A549 (cell line): ENCODE data around the gene KIT. TPM values are rescaled to one million over a fixed set of nuclear protein-coding genes. Genes with fewer than 3 reads are reported as not detected.

Experiments
- ATAC-seq, 2 experiments: fragments of 200-7000 bp in 1 of 2; fragments of >200 bp in 1 of 2; cut with Nextera tagmentation in 1 of 2; cut with Tn5 transposase in 1 of 2; 3 replicates each; pipeline versions ENCODE4 v1.8.0 to v1.9.1; 2018 to 2020; ENCODE audit warnings: mild to moderate bottlenecking in 1 of 2, moderate library complexity in 1 of 2
- CTCF ChIA-PET: fragments of 300-600 bp; sonication (Branson Sonifier 250); formaldehyde crosslinking; extraction: SDS; loops from one replicate; lab custom pipeline; 2021; ENCODE audit warnings: antibody characterized with exemption, inconsistent platforms; lab: Yijun Ruan, JAX
- POLR2A ChIA-PET: fragments of 350-600 bp; formaldehyde crosslinking; extraction: SDS; loops from one replicate; lab custom pipeline; 2021; ENCODE audit warnings: antibody characterized with exemption, inconsistent platforms; lab: Yijun Ruan, JAX
- DNase-seq, 2 experiments: peaks; one replicate each; pipeline versions ENCODE4 v3.0.0 to v3.0.0-alpha.2; 2011 to 2016; ENCODE audit warnings: low read depth in 1 of 2, low spot score in 1 of 2
- FAIRE-seq: peaks from 2 replicates; lab custom pipeline; 2011; peaks lifted over from hg19 to GRCh38; lab: Jason Lieb, UNC
- H3K27ac ChIP-seq, 2 experiments: fragments of >200 bp; sonication (Bioruptor Twin); formaldehyde crosslinking; 3 replicates each; pipeline ENCODE4 v1.5.1; 2016 to 2017
- H3K4me1 ChIP-seq: fragments of >200 bp; sonication (Bioruptor Twin); formaldehyde crosslinking; 3 replicates; pipeline ENCODE4 v1.6.1; 2016
- H3K4me2 ChIP-seq: fragments of >200 bp; sonication (Bioruptor Twin); formaldehyde crosslinking; 3 replicates; pipeline ENCODE4 v1.6.1; 2016
- H3K4me3 ChIP-seq: fragments of >200 bp; sonication (Bioruptor Twin); formaldehyde crosslinking; 3 replicates; pipeline ENCODE4 v1.5.1; 2016
- H3K9me3 ChIP-seq: fragments of >200 bp; sonication (Bioruptor Twin); formaldehyde crosslinking; 3 replicates; pipeline ENCODE4 v1.6.1; 2016
- CBX8 ChIP-seq: fragments of 200-600 bp; sonication (generic); IDR thresholded peaks from 2 replicates; pipeline ENCODE4 v1.6.1; 2016
- CHD4 ChIP-seq: fragments of 200-600 bp; sonication (generic); IDR thresholded peaks from 2 replicates; pipeline ENCODE4 v1.6.1; 2016; ENCODE audit warnings: antibody characterized with exemption, mild to moderate bottlenecking, borderline replicate concordance
- FOSB ChIP-seq: fragments of 250-450 bp; sonication (Bioruptor Pico); IDR thresholded peaks from 2 replicates; pipeline ENCODE4 v1.5.0; 2020; ENCODE audit warnings: mild to moderate bottlenecking, moderate library complexity
- FOSL2 ChIP-seq, 2 experiments: fragments of 450-650 bp in 1 of 2; fragments of >200 bp in 1 of 2; sonication (Bioruptor Twin) in 1 of 2; formaldehyde crosslinking; IDR thresholded peaks; 2 replicates each; pipeline versions ENCODE4 v1.5.0 to v1.6.1; 2016 to 2020; ENCODE audit warnings: mild to moderate bottlenecking in 1 of 2, moderate library complexity in 1 of 2
- FOXS1 ChIP-seq: fragments of 250-450 bp; sonication (Bioruptor Pico); IDR thresholded peaks from 2 replicates; pipeline ENCODE4 v1.5.0; 2020; ENCODE audit warnings: mild to moderate bottlenecking, moderate library complexity
- HOXA7 ChIP-seq: fragments of 250-450 bp; sonication (Bioruptor Pico); IDR thresholded peaks from 2 replicates; pipeline ENCODE4 v1.5.0; 2020; ENCODE audit warnings: mild to moderate bottlenecking, moderate library complexity
- HOXB5 ChIP-seq: fragments of 250-450 bp; sonication (Bioruptor Pico); IDR thresholded peaks from 2 replicates; pipeline ENCODE4 v1.5.0; 2020; ENCODE audit warnings: mild to moderate bottlenecking, moderate library complexity
- JUNB ChIP-seq: fragments of >200 bp; sonication (Bioruptor Twin); formaldehyde crosslinking; IDR thresholded peaks from 2 replicates; pipeline ENCODE4 v1.6.1; 2016
- KDM1A ChIP-seq: fragments of 200-600 bp; sonication (generic); IDR thresholded peaks from 2 replicates; pipeline ENCODE4 v1.6.1; 2016; ENCODE audit warnings: low read depth, mild to moderate bottlenecking
- MAZ ChIP-seq: fragments of 150-350 bp; IDR thresholded peaks from 2 replicates; pipeline ENCODE4 v1.6.1; 2014; ENCODE audit warnings: antibody characterized with exemption, low read depth, low read length, borderline replicate concordance
- MYC ChIP-seq: IDR thresholded peaks from 2 replicates; pipeline ENCODE4 v1.6.1; 2012; ENCODE audit warnings: mild to moderate bottlenecking, inconsistent platforms, low read length, improper control_type of control experiment, borderline replicate concordance
- NPAS2 ChIP-seq: fragments of 250-450 bp; sonication (Bioruptor Pico); IDR thresholded peaks from 2 replicates; pipeline ENCODE4 v1.8.0; 2022; ENCODE audit warnings: mild to moderate bottlenecking, moderate library complexity, borderline replicate concordance
- NR3C1 ChIP-seq: fragments of >200 bp; sonication (Bioruptor Twin); formaldehyde crosslinking; IDR thresholded peaks from 3 replicates; pipeline ENCODE4 v1.6.1; 2017
- PHF8 ChIP-seq: fragments of 200-600 bp; sonication (generic); IDR thresholded peaks from 2 replicates; pipeline ENCODE4 v1.6.1; 2016; ENCODE audit warnings: low read depth, mild to moderate bottlenecking, antibody characterized with exemption, moderate library complexity, borderline replicate concordance
- POLR2A ChIP-seq: IDR thresholded peaks from 2 replicates; pipeline ENCODE4 v1.6.1; 2012; ENCODE audit warnings: mild to moderate bottlenecking, low read length
- RAD21 ChIP-seq, 2 experiments: fragments of >200 bp in 1 of 2; sonication (Bioruptor Twin) in 1 of 2; formaldehyde crosslinking in 1 of 2; IDR thresholded peaks in 1 of 2; conservative IDR thresholded peaks in 1 of 2; 2 replicates in 1 of 2; 3 replicates in 1 of 2; pipeline ENCODE4 v1.6.1; 2012 to 2018; ENCODE audit warnings: inconsistent platforms in 1 of 2
- RFX5 ChIP-seq: fragments of 450-650 bp; IDR thresholded peaks from 2 replicates; pipeline ENCODE4 v1.7.1; 2014; ENCODE audit warnings: antibody characterized with exemption, mild to moderate bottlenecking, moderate library complexity
- USF2 ChIP-seq: fragments of 450-650 bp; IDR thresholded peaks from 2 replicates; pipeline ENCODE4 v1.6.1; 2014; ENCODE audit warnings: antibody characterized with exemption
- ZSCAN20 ChIP-seq: fragments of 250-450 bp; sonication (Bioruptor Pico); IDR thresholded peaks from 2 replicates; pipeline ENCODE4 v1.8.0; 2022; ENCODE audit warnings: mild to moderate bottlenecking, moderate library complexity
- WGBS: methylation state at CpG from one replicate; pipeline ENCODE4 v1.1.6; 2017; ENCODE audit errors: missing lambda C conversion rate; 5-methylcytosine and 5-hydroxymethylcytosine counted together
- polyA plus RNA-seq, 4 experiments: library from polyadenylated mRNA; depleted of rRNA in 3 of 4; stranded (reverse); fragments of >200 nt; fragmentation: RNase III in 1 of 4; extraction: RNeasy Plus Mini Kit Qiagen cat#74134 plus additional on column Dnase treatment in 1 of 4; gene quantifications; 2 replicates in 3 of 4; 3 replicates in 1 of 4; pipeline ENCODE4 v1.2.3, GENCODE V29; 2011 to 2017
- TF ChIP-seq, protein P1 (sequence below): fragments of 250-450 bp; sonication (Bioruptor Pico); IDR thresholded peaks from 2 replicates; pipeline ENCODE4 v1.5.0; 2021; ENCODE audit warnings: mild to moderate bottlenecking, moderate library complexity, borderline replicate concordance
- TF ChIP-seq, protein P2 (sequence below): IDR thresholded peaks from 2 replicates; pipeline ENCODE4 v1.6.1; 2012

The KIT gene
- polyA plus RNA-seq, 2 of the 4 experiments (the other 2 are of a cell fraction), result not detected

DNA sequence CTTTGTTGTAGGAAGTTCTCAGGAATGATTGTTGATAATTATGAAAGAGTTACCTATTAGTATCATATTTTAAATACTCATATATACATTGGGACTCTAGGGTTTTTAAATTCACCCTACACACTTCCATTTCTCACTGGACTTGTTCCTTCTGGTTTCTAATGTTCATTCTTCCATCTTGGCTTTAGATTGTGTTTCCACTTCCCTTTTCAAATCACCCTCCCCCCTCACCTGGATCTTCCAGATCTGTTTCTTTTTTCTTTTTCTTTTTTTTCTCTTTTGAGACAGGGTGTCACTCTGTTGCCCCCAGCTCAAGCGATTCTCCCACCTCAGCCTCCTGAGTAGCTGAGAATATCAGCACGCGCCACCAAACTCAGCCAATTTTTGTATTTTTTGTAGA, 6.7 kb upstream of the KIT start:
- Histone ChIP-seq H3K27ac (no peak overlapping the region), H3K4me2 (no peak overlapping the region), H3K4me3 (no peak overlapping the region), H3K4me1 (no peaks in the 10 kb centered on the region), H3K9me3 (no peaks in the 10 kb centered on the region)
- 75% methylated on average over 3 of the region's 3 CpGs for WGBS
- ATAC-seq, result no peak
- FAIRE-seq, result no peak
- TF ChIP-seq HOXA7 (CRISPR knock-in tag), result no peak
- TF ChIP-seq MYC, result no peak
- no peak for TF ChIP-seq NR3C1
- TF ChIP-seq PHF8, result no peak
- TF ChIP-seq RAD21 (conservative IDR thresholded peaks at IDR 0.05 in 1 of 2, IDR thresholded peaks at IDR 0.05 in 1 of 2), result no peak
- TF ChIP-seq FOSB (CRISPR knock-in tag), result no peak
- TF ChIP-seq, protein P1, sequence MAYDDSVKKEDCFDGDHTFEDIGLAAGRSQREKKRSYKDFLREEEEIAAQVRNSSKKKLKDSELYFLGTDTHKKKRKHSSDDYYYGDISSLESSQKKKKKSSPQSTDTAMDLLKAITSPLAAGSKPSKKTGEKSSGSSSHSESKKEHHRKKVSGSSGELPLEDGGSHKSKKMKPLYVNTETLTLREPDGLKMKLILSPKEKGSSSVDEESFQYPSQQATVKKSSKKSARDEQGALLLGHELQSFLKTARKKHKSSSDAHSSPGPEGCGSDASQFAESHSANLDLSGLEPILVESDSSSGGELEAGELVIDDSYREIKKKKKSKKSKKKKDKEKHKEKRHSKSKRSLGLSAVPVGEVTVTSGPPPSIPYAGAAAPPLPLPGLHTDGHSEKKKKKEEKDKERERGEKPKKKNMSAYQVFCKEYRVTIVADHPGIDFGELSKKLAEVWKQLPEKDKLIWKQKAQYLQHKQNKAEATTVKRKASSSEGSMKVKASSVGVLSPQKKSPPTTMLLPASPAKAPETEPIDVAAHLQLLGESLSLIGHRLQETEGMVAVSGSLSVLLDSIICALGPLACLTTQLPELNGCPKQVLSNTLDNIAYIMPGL (CRISPR knock-in tag), result no peak
- TF ChIP-seq POLR2A, result no peak
- ChIA-PET POLR2A (no interaction called here), CTCF (no interaction called here)
- DNase-seq, result no peak

GRCh38 chr4:54654753-54655152, 3.0 kb upstream of the KIT start:
- ChIA-PET POLR2A (no interaction called here), CTCF (no interaction called here)
- Histone ChIP-seq H3K9me3 (no peaks in the 10 kb centered on the region), H3K4me3 (no peak overlapping the region)
- 3% methylated on average over 4 of the region's 4 CpGs for WGBS
- TF ChIP-seq KDM1A, result no peak
- no peak for TF ChIP-seq FOSL2 (IDR thresholded peaks at IDR 0.05)
- no peak for TF ChIP-seq FOSL2 (CRISPR knock-in tag; IDR thresholded peaks at IDR 0.05)
- TF ChIP-seq HOXB5, result no peak
- TF ChIP-seq, protein P2, sequence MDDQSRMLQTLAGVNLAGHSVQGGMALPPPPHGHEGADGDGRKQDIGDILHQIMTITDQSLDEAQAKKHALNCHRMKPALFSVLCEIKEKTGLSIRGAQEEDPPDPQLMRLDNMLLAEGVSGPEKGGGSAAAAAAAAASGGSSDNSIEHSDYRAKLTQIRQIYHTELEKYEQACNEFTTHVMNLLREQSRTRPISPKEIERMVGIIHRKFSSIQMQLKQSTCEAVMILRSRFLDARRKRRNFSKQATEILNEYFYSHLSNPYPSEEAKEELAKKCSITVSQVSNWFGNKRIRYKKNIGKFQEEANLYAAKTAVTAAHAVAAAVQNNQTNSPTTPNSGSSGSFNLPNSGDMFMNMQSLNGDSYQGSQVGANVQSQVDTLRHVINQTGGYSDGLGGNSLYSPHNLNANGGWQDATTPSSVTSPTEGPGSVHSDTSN, result no peak
- no peak for TF ChIP-seq FOXS1 (CRISPR knock-in tag)
- TF ChIP-seq CHD4, result no peak
- TF ChIP-seq RFX5, result no peak
- TF ChIP-seq USF2, result no peak
- TF ChIP-seq NPAS2 (CRISPR knock-in tag), result no peak
- TF ChIP-seq, protein P1 (CRISPR knock-in tag), result no peak
- no peak for TF ChIP-seq CBX8
- TF ChIP-seq PHF8, result no peak
- TF ChIP-seq JUNB, result no peak
- no peak for TF ChIP-seq ZSCAN20 (CRISPR knock-in tag)
- TF ChIP-seq MAZ, result no peak
- TF ChIP-seq, all 56 proteins: peak for 0
- H3K4me2 ChIP-seq, result no peak overlapping the region
- no peak overlapping the region for H3K27ac ChIP-seq
- 0 out of 3 replicates have a peak, but pooled peaks cover 3% of the 10 kb centered on the region for H3K4me1 ChIP-seq
- FAIRE-seq, result no peak
- DNase-seq, result no peak
- no peak for ATAC-seq
